Hepatocyte (in vitro differentiated cells): ENCODE measurements around the gene ING4. TPM values are rescaled to one million over a fixed set of nuclear protein-coding genes. Genes with fewer than 3 reads are reported as not detected.

ENCODE experiments used
- DNase-seq: peaks from one replicate; pipeline ENCODE4 v3.0.0-alpha.2; 2016; ENCODE audit warnings: low spot score
- H2AFZ ChIP-seq: fragments of 200-600 bp; sonication (generic); 2 replicates; pipeline ENCODE4 v1.6.0; 2016; ENCODE audit warnings: antibody characterized with exemption, mild to moderate bottlenecking
- H3K27ac ChIP-seq: fragments of 200-600 bp; sonication (generic); 2 replicates; pipeline ENCODE4 v1.5.1; 2016; ENCODE audit warnings: mild to moderate bottlenecking
- H3K27me3 ChIP-seq: fragments of 200-600 bp; sonication (generic); 2 replicates; pipeline ENCODE4 v1.6.1; 2016
- H3K36me3 ChIP-seq: fragments of 200-600 bp; sonication (generic); replicated peaks from 2 replicates; pipeline ENCODE4 v1.5.1; 2016; ENCODE audit warnings: low read depth; ENCODE audit not compliant: insufficient read depth
- H3K4me1 ChIP-seq: fragments of 200-600 bp; sonication (generic); 2 replicates; pipeline ENCODE4 v1.5.1; 2016; ENCODE audit warnings: mild to moderate bottlenecking, moderate library complexity; ENCODE audit not compliant: insufficient read depth
- H3K4me2 ChIP-seq: fragments of 200-600 bp; sonication (generic); 2 replicates; pipeline ENCODE4 v1.6.0; 2016
- H3K4me3 ChIP-seq: fragments of 200-600 bp; sonication (generic); 2 replicates; pipeline ENCODE4 v1.5.1; 2016; ENCODE audit warnings: mild to moderate bottlenecking
- H3K79me2 ChIP-seq: fragments of 200-600 bp; sonication (generic); 2 replicates; pipeline ENCODE4 v1.6.0; 2017; ENCODE audit warnings: mild to moderate bottlenecking
- H3K9me2 ChIP-seq: fragments of 200-600 bp; sonication (generic); replicated peaks from 2 replicates; pipeline ENCODE4 v1.6.0; 2017; ENCODE audit warnings: mild to moderate bottlenecking; ENCODE audit not compliant: insufficient read depth
- H3K9me3 ChIP-seq: fragments of 200-600 bp; sonication (generic); 2 replicates; pipeline ENCODE4 v1.5.1; 2016; ENCODE audit warnings: low read depth, mild to moderate bottlenecking
- H4K20me1 ChIP-seq: fragments of 200-600 bp; sonication (generic); 2 replicates; pipeline ENCODE4 v1.6.0; 2016; ENCODE audit warnings: mild to moderate bottlenecking; ENCODE audit not compliant: insufficient read depth, poor library complexity, severe bottlenecking
- CTCF ChIP-seq: fragments of 200-600 bp; sonication (generic); IDR thresholded peaks from 2 replicates; pipeline ENCODE4 v1.5.1; 2016; ENCODE audit warnings: antibody characterized with exemption, mild to moderate bottlenecking; ENCODE audit not compliant: poor library complexity
- EZH2 ChIP-seq: fragments of 200-600 bp; sonication (generic); IDR thresholded peaks from 2 replicates; pipeline ENCODE4 v1.6.1; 2016; ENCODE audit warnings: antibody characterized with exemption, mild to moderate bottlenecking, borderline replicate concordance
- EZH2phosphoT487 ChIP-seq: fragments of 200-600 bp; sonication (generic); IDR thresholded peaks from one replicate; pipeline ENCODE4 v1.6.1; 2018; ENCODE audit warnings: antibody characterized with exemption, mild to moderate bottlenecking, low read depth, moderate library complexity; ENCODE audit not compliant: unreplicated experiment, severe bottlenecking
- WGBS: methylation state at CpG from one replicate; pipeline ENCODE4 v1.1.6; 2016; ENCODE audit warnings: low lambda C conversion rate; ENCODE audit errors: missing lambda C conversion rate; 5-methylcytosine and 5-hydroxymethylcytosine counted together
- polyA plus RNA-seq: library from polyadenylated mRNA; unstranded; fragments of >200 nt; fragmentation: Nextera tagmentation; extraction: Ambion mirVana; gene quantifications from 2 replicates; pipeline ENCODE4 v1.2.1, GENCODE V29; 2016
- total RNA-seq: library from RNA; depleted of rRNA; stranded (reverse); fragments of >200 nt; gene quantifications from 2 replicates; pipeline ENCODE4 v1.2.3, GENCODE V29; 2014

Gene ING4
- total and polyA plus RNA-seq, 2 experiments from 2014 or later: 38.9 to 39.7 TPM

GRCh38 chr12:6644257-6644596 lies 18.7 kb downstream of the ING4 start:
- no peaks in the 10 kb centered on the region for H3K4me1 ChIP-seq
- H3K27me3 ChIP-seq: no peaks in the 10 kb centered on the region
- H2AFZ ChIP-seq: no peak overlapping the region
- no peaks in the 10 kb centered on the region for H3K9me2 ChIP-seq
- no peak for DNase-seq
- H3K9me3 ChIP-seq: no peaks in the 10 kb centered on the region
- no peak for TF ChIP-seq EZH2
- no peak for TF ChIP-seq EZH2phosphoT487
- TF ChIP-seq CTCF: no peak
- no peak overlapping the region for H3K4me3 ChIP-seq
- no peak overlapping the region for H3K4me2 ChIP-seq
- 83% methylated on average over 6 of the region's 6 CpGs for WGBS
- no peak overlapping the region for H3K27ac ChIP-seq
- no peaks in the 10 kb centered on the region for H3K79me2 ChIP-seq
- H3K36me3 ChIP-seq: no peaks in the 10 kb centered on the region
- H4K20me1 ChIP-seq: no peaks in the 10 kb centered on the region

- no peak overlapping the region for H3K4me3 ChIP-seq
- H4K20me1 ChIP-seq: no peaks in the 10 kb centered on the region
- H2AFZ ChIP-seq: no peak overlapping the region
- TF ChIP-seq EZH2 (no peak), EZH2phosphoT487 (no peak), CTCF (no peak)
- 91% methylated on average over 6 of the region's 6 CpGs for WGBS
- no peaks in the 10 kb centered on the region for H3K9me2 ChIP-seq
- H3K79me2 ChIP-seq: no peaks in the 10 kb centered on the region
- H3K4me1 ChIP-seq: no peaks in the 10 kb centered on the region
- no peak for DNase-seq
- H3K9me3 ChIP-seq: no peaks in the 10 kb centered on the region
- H3K36me3 ChIP-seq: no peaks in the 10 kb centered on the region
- H3K4me2 ChIP-seq: no peak overlapping the region
- H3K27ac ChIP-seq: no peak overlapping the region
- no peaks in the 10 kb centered on the region for H3K27me3 ChIP-seq
Observed at GRCh38 chr12:6643569-6644256, 19.2 kb downstream of the ING4 start.

- Histone ChIP-seq H3K9me2 (no peaks in the 10 kb centered on the region), H3K79me2 (no peaks in the 10 kb centered on the region), H2AFZ (no peak overlapping the region), H3K4me1 (peaks cover 3% of the 10 kb centered on the region), H4K20me1 (no peaks in the 10 kb centered on the region), H3K27me3 (no peaks in the 10 kb centered on the region), H3K9me3 (no peaks in the 10 kb centered on the region), H3K27ac (no peak overlapping the region), H3K36me3 (no peaks in the 10 kb centered on the region), H3K4me2 (no peak overlapping the region), H3K4me3 (no peak overlapping the region)
- WGBS: 77% methylated on average over 4 of the region's 4 CpGs
- DNase-seq: no peak
- TF ChIP-seq EZH2: no peak
- no peak for TF ChIP-seq EZH2phosphoT487
- no peak for TF ChIP-seq CTCF
Observed at GRCh38 chr12:6641131-6641530, 21.8 kb downstream of the ING4 start.
